ENCODE results near the gene WDR45. TPM values are rescaled to one million over a fixed set of nuclear protein-coding genes. Genes with fewer than 3 reads are reported as not detected.
A peak's percentile ranks its signal among the peaks of the same experiment; 100 is the strongest.

The WDR45 gene
- total RNA-seq, 1 experiment from 2014 or later, result 49.3 TPM

- ChIA-PET CTCF (no interaction called here), POLR2A (interaction anchor here (0.7 kb wide), 2 partner anchors 49 to 411 kb away, joined by 3 to 10 read pairs; no protein-coding TSS in a partner anchor)
- ATAC-seq, result no peak
- H3K27ac ChIP-seq (ENCODE audit: low read length), result peak overlapping the region; percentile 57
- TF ChIP-seq TCF7L2 (IDR thresholded peaks at IDR 0.05; ENCODE audit: low read depth, low read length) (no peak), CTCF (IDR thresholded peaks at IDR 0.05) (no peak), SIN3A (IDR thresholded peaks at IDR 0.05; ENCODE audit: borderline replicate concordance, insufficient read depth, low read depth, low read length) (no peak), REST (IDR thresholded peaks at IDR 0.05; ENCODE audit: insufficient read depth in 1 of 2, low read depth in 2 of 2, low read length in 1 of 2) (no peak), POLR2AphosphoS5 (IDR thresholded peaks at IDR 0.05; ENCODE audit: low read depth, low read length) (no peak)
- H3K4me1 ChIP-seq (ENCODE audit: control insufficient read depth, insufficient read depth, low read length), result peaks cover 18% of the 10 kb centered on the region
- no peaks in the 10 kb centered on the region for H3K27me3 ChIP-seq (ENCODE audit: control insufficient read depth, insufficient read depth, low read length)
- H3K9me3 ChIP-seq (ENCODE audit: control insufficient read depth, insufficient read depth, low read depth, low read length), result no peaks in the 10 kb centered on the region
- no peak for DNase-seq (ENCODE audit: low read depth, low spot score)
- in situ Hi-C loops (cut with HindIII; ENCODE audit: low pct_unique_long_range_greater_than_20kb, low sequenced_read_pairs), result no loop called here
- intact Hi-C loops (cut with micrococcal nuclease; ENCODE audit: unreplicated experiment), result loop anchor here (10.0 kb wide), 1 partner anchor 65 kb away; the partner anchor contains the start of gene KCND1
- no TSS peak for BruUV-seq (replicated peaks)
- H3K4me3 ChIP-seq (ENCODE audit: low read depth in 2 of 2, low read length in 2 of 2), result peak overlapping the region; percentile 38 to 73; a peak in 3 of 4 replicates
- H3K36me3 ChIP-seq (ENCODE audit: control insufficient read depth, insufficient read depth, low read length), result no peaks in the 10 kb centered on the region; the same call in 1 of the 2 replicates
These were observed 39.9 kb downstream of the WDR45 start for GRCh38 chrX:49039598-49040375.

GRCh38 chrX:49037883-49038475 lies 41.7 kb downstream of the WDR45 start:
- in situ Hi-C loops (cut with HindIII; ENCODE audit: low pct_unique_long_range_greater_than_20kb, low sequenced_read_pairs), result no loop called here
- ChIA-PET POLR2A (no interaction called here), CTCF (no interaction called here)
- peaks cover 14% of the 10 kb centered on the region; the same call in 1 of the 2 replicates for H3K4me1 ChIP-seq (ENCODE audit: control insufficient read depth, insufficient read depth, low read length)
- H3K9me3 ChIP-seq (ENCODE audit: control insufficient read depth, insufficient read depth, low read depth, low read length), result no peaks in the 10 kb centered on the region
- intact Hi-C loops (cut with micrococcal nuclease; ENCODE audit: unreplicated experiment), result no loop called here
- BruUV-seq (replicated peaks), result no TSS peak
- H3K27ac ChIP-seq (ENCODE audit: low read length), result no peak overlapping the region
- no peak for ATAC-seq
- TF ChIP-seq TCF7L2 (IDR thresholded peaks at IDR 0.05; ENCODE audit: low read depth, low read length), result no peak
- no peak for TF ChIP-seq POLR2AphosphoS5 (IDR thresholded peaks at IDR 0.05; ENCODE audit: low read depth, low read length)
- TF ChIP-seq SIN3A (IDR thresholded peaks at IDR 0.05; ENCODE audit: borderline replicate concordance, insufficient read depth, low read depth, low read length), result no peak
- TF ChIP-seq CTCF (IDR thresholded peaks at IDR 0.05), result no peak
- TF ChIP-seq REST (IDR thresholded peaks at IDR 0.05; ENCODE audit: insufficient read depth in 1 of 2, low read depth in 2 of 2, low read length in 1 of 2), result no peak
- DNase-seq (ENCODE audit: low read depth, low spot score), result no peak
- H3K36me3 ChIP-seq (ENCODE audit: control insufficient read depth, insufficient read depth, low read length), result no peaks in the 10 kb centered on the region; the same call in 1 of the 2 replicates
- no peak overlapping the region for H3K4me3 ChIP-seq (ENCODE audit: low read depth in 2 of 2, low read length in 2 of 2)
- H3K27me3 ChIP-seq (ENCODE audit: control insufficient read depth, insufficient read depth, low read length), result no peaks in the 10 kb centered on the region
